HL-60 (cell line): ENCODE results near the gene PAGE2.
"Not testable (repeated sequence)": the region's sequence is repeated elsewhere in the genome, so short reads cannot be mapped to it uniquely, and the experiment has no call there.

ENCODE experiments used
- DNase-seq, 2 experiments: peaks; one replicate each; pipeline ENCODE4 v3.0.0-alpha.2; 2010 to 2020; ENCODE audit warnings: low read depth in 1 of 2, low spot score in 1 of 2
- H3K27ac ChIP-seq: fragments of 250-450 bp; sonication (Bioruptor Pico); replicated peaks from 2 replicates; pipeline ENCODE4 v1.5.1; 2020; ENCODE audit warnings: mild to moderate bottlenecking, moderate library complexity
- H3K27me3 ChIP-seq: fragments of 250-450 bp; sonication (Bioruptor Pico); 2 replicates; pipeline ENCODE4 v1.5.1; 2021; ENCODE audit warnings: mild to moderate bottlenecking, moderate library complexity; ENCODE audit not compliant: insufficient read depth, poor library complexity, severe bottlenecking
- H3K4me3 ChIP-seq: replicated peaks from 2 replicates; pipeline ENCODE4 v1.5.1; 2011; ENCODE audit warnings: mild to moderate bottlenecking, control low read depth, low read length; ENCODE audit not compliant: insufficient read depth
- CTCF ChIP-seq: IDR thresholded peaks from one replicate; pipeline ENCODE4 v1.5.1; 2011; ENCODE audit warnings: low read length, control low read depth, inconsistent platforms; ENCODE audit not compliant: insufficient read depth
- GABPA ChIP-seq: IDR thresholded peaks from 2 replicates; pipeline ENCODE4 v1.6.1; 2012; ENCODE audit warnings: low read depth
- POLR2AphosphoS5 ChIP-seq: IDR thresholded peaks from 2 replicates; pipeline ENCODE4 v1.6.1; 2012; ENCODE audit warnings: low read depth
- REST ChIP-seq: IDR thresholded peaks from 2 replicates; pipeline ENCODE4 v1.6.1; 2012; ENCODE audit warnings: low read depth; ENCODE audit not compliant: insufficient replicate concordance
- SPI1 ChIP-seq: IDR thresholded peaks from 2 replicates; pipeline ENCODE4 v1.6.1; 2012; ENCODE audit warnings: low read depth, mild to moderate bottlenecking, borderline replicate concordance

The PAGE2 gene

DNA sequence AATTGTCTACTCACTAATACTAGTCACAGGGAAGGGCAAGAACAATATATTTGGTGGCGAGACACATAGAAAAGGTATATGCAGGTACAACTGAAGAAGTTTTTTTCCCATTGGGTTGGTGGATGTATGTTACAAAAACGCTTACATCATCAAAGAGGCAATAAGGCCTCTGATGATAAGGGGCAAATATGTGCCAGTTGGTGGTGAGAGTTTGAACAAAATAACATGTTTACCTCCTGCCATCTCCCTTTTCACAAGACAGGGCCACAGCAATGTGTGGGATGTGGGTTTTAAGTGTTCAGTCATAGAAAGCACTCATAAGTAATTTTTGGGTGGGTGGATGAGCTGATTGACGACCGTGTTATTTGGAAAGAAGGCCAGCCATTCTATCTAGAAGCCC is 41.7 kb downstream of the PAGE2 start:
- no peak overlapping the region for H3K4me3 ChIP-seq
- no peak for DNase-seq
- no peak overlapping the region for H3K27ac ChIP-seq
- no peak for TF ChIP-seq REST
- no peak for TF ChIP-seq SPI1
- TF ChIP-seq POLR2AphosphoS5, result no peak
- no peak for TF ChIP-seq GABPA
- TF ChIP-seq CTCF, result no peak
- no peaks in the 10 kb centered on the region for H3K27me3 ChIP-seq

GRCh38 chrX:55132416-55132815 is 43.6 kb downstream of the PAGE2 start:
- no peak for DNase-seq
- no peak overlapping the region for H3K4me3 ChIP-seq
- H3K27ac ChIP-seq, result no peak overlapping the region
- TF ChIP-seq POLR2AphosphoS5 (no peak), GABPA (no peak)
- H3K27me3 ChIP-seq, result no peaks in the 10 kb centered on the region

- no peak overlapping the region for H3K4me3 ChIP-seq
- DNase-seq, result no peak
- TF ChIP-seq REST (no peak), POLR2AphosphoS5 (no peak), SPI1 (no peak), GABPA (no peak), CTCF (no peak)
- H3K27me3 ChIP-seq, result no peaks in the 10 kb centered on the region
- no peak overlapping the region for H3K27ac ChIP-seq
Observed at GRCh38 chrX:55135171-55135570, 46.4 kb downstream of the PAGE2 start.

DNA sequence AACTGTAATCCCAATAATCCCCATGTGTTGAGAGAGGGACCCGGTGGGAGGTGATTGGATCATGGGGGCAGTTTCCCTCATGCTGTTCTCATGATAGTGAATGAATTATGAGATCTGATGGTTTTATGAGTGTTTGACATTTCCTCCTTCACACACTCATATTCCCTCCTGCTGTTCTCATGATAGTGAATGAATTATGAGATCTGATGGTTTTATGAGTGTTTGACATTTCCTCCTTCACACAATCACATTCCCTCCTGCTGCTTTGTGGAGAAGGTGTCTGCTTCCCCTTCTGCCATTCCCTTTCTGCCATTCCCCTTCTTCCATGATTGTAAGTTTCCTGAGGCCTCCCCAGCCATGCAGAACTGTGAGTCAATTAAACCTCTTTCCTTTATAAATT is 52.0 kb downstream of the PAGE2 start:
- H3K4me3 ChIP-seq, H3K27ac ChIP-seq, H3K27me3 ChIP-seq, DNase-seq: not testable (repeated sequence)
